HG02623 (cell line): ENCODE measurements around the gene KHDC3L.
A peak's percentile ranks its signal among the peaks of the same experiment; 100 is the strongest.

Experiments used
- ATAC-seq: cut with Tn5 transposase; IDR thresholded peaks from one replicate; pipeline ENCODE4 v1.9.1; 2021; ENCODE audit warnings: moderate library complexity; ENCODE audit not compliant: unreplicated experiment

KHDC3L gene, protein sequence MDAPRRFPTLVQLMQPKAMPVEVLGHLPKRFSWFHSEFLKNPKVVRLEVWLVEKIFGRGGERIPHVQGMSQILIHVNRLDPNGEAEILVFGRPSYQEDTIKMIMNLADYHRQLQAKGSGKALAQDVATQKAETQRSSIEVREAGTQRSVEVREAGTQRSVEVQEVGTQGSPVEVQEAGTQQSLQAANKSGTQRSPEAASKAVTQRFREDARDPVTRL

DNA sequence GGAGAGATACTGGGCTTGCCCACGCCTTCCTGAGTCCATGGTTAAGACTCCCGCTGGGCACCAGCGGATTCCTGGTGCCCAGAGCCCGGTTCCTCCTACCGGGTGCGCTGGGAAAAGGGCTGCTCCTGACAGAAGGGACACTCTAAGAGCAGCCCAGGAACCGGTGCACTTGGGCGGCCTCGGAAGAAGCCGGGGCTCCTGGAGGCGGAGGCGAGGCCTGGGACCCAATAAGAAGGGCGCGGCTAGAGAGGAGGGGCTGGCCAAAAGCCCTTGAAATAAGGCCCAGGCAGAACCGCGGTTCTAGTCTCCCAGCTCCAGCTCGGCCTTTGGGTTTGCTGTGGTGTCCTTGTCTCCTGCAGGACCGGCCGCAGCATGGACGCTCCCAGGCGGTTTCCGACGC is at the start of gene KHDC3L:
KHDC3L (plus strand) TSS at position 301 of the 400 bp plus-strand sequence; CDS start at position 373, 72 bp downstream.
- no peak for ATAC-seq

DNA sequence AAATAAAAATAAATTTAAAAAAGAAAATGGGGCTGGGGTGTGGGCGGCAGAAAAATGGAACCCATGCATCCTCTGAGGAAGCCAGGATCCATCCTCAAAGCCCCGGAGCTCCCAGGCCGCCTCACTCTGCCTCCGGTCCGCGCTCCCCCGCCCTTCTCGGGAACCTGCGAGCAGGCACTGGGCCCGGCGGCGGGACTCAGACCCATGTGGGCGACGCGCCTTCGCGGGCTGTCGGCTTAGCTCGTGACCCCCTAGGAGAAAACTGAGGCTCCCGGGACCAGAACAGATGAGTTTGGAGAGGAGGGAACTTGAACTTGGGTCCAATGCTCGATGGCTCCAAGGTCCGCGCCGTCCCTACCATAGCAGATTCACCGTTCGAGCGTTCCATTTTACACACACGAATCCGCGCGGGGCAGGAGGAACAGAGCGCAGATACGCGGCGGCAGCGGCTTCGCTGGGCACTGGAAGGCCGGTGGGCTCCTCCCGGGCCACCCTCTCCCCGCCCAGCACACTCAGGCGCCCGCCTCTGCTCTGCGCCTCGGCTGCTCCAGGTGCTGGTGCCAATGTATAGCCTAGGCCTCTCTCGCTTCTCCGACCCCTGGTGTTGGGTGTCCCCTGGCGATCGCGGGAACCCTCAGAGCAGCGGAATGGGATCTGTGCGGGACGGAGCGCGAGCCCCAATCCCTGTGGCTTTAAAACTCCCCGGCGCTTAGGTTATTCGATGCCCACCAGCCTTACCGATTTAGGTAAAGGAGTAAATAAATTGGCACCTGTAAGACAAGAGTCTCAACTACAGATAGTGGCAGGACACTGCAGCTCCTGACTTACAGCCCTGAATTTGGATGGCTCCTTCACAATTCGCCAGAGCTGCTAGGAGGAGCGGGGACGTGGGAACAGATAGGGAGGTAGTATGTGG is 47.6 kb upstream of the KHDC3L start:
- no peak for ATAC-seq

DNA sequence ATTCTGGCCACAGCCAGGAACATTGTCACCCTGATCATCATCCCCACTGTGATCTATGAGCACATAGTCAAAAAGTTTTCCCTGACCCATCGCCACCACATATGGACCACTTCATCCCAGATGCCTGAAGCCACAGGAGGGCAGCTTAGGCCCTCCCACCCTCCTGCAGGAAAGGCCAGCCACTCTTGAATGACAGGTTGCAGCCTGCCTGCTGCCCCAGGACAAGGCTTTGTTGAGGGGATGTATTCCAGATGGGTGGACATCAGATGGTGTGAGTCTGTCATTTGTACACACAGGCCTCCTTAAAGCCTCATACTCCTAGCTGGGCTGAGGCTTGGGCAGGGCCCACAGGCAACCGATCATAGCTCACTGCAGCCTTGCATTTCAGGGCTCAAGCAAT is 39.1 kb upstream of the KHDC3L start:
- ATAC-seq = no peak

DNA sequence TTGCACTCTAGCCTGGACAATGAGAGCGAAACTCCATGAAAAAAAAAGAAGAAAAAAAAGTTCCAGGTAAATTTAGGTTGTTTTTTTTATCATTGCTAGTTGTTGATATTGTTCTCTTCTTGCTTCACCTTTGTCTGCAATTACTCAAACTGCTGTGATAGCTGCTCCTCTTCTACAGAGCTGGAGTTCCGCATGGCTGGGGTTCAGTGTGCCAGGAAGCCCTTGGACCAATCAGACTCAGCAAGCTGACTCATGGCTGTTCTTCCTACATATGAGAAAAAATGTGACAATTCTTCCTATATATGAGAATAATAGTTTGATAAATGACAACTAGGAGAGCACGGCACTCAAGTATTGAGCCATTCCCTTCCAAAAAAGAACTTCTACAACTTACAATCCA is 36.8 kb upstream of the KHDC3L start:
- no peak for ATAC-seq

DNA sequence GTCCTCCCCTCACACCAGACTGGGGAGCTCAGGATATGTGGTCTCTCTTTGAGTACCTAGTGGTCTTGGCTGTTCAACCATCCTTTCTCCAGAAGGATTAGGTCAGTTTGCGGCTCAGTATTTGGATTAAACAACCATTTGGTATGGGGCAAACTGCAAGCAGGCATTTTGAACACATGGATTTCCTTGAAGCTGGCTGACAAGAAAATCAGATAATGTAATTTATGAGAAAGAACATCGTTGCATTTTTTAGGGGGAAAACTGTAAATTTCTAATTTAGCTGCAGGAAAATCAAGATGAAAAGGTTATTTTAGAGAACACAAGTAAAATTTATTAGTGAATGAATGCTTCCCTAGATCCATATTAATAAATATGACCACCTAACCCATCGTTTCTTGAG is 33.7 kb upstream of the KHDC3L start:
- ATAC-seq = no peak

DNA sequence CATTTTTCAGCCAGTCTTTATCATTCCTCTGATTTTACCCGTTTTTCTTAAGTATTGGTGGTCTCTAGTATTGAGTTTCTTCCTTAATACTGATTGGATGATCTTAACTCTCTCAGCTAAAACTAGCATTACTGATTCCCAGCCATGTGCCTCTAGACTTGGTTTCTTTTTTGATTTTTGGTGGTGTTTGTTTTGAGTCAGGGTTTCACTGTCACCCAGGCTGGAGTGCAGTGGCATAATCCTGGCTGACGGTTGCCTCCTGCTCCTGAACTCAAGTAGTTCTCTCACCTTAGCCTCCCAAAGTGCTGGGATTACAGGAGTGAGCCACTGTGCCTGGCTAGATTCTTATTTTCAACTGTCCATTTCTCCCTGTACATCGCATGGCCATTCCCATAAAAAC is 33.3 kb upstream of the KHDC3L start:
- peak; percentile 81 for ATAC-seq

DNA sequence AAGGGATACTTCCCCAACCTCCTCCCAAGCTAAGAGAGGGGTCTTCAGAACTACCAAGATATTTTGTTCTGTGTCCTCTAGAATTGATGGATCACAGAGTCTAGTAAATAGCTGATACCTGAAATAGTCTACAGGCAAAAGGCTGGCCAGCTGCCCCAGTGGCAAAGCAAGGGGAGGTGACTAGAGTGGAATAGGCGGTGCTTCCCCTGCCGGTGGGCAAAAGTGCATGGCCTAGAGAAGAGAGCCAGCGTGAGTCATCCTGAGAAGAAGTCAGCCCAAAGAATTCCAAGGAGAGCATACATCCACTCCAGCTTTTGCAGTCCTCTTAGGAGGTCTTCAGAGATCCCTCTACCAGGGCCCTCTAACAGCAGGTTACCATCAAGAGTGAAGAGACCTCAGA is 23.1 kb upstream of the KHDC3L start:
- no peak for ATAC-seq

DNA sequence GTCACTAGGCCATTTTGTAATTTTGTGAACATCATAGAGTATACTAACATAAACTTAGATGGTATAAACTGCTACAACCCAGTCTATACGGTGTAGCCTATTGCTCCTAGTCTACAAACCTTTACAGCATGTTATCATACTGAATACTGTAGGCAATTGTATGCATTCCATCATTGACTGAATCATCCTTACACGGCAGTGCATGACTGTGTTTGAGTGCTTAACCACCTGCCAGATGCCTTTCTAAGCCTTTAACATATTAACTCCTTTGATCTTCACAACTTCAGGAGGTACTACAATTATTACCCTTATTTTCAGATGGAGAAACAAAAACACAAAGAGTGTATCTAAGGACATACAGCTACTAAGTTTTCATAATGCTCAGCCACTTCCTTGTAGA is 22.4 kb upstream of the KHDC3L start:
- ATAC-seq = no peak

DNA sequence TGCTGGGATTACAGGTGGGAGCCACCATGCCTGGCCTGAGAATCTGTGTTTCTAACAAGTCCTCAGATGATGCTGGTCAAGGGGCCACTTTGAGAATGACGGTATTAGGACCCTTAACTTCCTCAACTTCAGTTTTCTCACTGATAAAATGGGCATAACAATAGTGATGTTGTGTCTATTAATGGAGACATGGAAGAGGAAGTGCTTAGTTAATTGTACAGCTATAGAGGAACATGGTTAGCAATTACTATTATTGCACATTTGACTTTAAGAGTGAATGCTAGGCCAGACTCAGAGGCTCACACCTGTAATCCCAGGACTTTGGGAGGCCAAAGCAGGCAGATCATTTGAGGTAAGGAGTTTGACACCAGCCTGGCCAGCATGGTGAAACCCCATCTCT is 21.1 kb upstream of the KHDC3L start:
- no peak for ATAC-seq

DNA sequence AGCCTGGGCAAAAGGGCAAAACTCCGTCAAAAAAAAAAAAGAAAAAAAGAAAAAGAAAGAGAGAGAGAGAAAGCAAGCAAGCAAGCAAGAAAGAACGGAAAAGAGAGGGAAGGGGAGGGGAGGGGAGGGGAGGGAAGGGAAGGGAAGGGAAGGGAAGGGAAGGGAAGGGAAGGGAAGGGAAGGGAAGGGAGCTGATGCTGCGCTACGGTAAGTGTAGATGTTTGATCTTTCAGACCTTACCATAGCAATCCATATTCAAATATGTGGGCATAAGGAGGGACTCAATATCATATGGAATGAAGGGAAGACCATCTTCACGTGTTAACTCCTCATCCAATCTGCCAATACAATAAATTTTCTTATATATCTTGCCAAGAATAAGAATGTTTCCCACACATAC is 20.3 kb upstream of the KHDC3L start:
- no peak for ATAC-seq

DNA sequence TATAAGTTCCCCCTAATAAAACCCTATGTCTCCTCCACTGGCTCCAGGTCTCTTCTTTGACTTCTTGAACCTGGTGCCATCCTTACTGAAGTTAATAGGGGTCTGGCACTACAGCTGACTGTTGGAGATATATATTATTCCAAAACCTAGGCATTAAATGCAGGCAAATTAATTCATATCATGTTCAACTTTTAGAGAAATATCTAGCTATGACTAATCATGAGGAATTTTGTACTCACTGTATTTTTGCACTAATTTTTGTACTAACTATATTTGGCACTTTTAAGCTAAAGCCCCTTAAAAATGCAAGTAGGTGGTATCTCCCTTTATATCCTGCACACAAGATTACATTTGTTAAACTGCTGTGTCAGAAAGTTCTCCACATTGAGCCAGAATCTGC is 19.3 kb upstream of the KHDC3L start:
- ATAC-seq = no peak

DNA sequence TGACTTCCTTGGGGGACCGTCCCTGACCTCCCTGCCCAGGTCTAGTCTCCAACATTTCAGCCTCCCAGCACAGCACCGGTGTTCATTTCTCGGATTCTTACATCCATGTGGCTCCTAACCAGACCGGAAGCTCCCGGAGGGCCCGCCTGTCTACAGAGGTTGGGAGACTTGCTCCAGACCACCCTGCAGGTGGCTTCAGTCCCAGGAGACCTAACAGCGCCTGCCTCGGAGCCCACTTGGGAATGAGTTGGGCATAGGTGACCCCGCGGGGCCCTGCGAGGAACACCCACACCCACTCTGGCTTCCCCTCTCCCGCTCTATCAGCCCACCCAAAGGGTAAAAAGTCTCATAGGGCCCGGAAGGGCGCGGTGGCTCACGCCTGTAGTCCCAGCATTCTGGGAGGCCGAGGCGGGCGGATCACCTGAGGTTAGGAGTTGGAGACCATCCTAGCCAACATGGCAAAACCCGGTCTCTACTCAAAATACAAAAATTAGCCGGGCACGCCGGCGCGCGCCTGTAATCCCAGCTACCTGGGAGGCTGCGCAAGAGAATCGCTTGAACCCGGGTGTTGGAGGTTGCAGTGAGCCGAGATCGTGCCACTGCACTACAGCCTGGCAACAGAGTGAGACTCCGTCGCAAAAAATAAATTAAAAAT is 13.8 kb upstream of the KHDC3L start:
- ATAC-seq = no peak

DNA sequence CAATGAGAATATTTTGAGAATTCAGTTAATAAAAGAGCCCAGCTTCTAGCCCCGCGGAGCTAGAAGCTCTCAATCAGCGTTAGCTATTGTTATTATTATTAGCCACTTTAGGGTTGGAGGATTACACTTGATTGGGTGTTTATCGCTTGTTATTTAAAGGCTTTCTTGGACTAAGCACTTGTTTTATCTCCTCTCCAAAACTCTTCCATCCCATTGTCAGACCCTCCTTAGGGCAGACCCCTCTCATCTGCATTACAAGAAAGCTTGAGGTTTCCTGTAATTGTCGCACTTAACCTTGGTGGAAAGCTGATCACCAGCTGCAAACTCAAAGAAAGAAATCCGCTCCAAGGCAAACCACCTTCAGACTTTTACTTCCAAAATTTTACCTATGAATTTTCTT is 13.1 kb upstream of the KHDC3L start:
- no peak for ATAC-seq

DNA sequence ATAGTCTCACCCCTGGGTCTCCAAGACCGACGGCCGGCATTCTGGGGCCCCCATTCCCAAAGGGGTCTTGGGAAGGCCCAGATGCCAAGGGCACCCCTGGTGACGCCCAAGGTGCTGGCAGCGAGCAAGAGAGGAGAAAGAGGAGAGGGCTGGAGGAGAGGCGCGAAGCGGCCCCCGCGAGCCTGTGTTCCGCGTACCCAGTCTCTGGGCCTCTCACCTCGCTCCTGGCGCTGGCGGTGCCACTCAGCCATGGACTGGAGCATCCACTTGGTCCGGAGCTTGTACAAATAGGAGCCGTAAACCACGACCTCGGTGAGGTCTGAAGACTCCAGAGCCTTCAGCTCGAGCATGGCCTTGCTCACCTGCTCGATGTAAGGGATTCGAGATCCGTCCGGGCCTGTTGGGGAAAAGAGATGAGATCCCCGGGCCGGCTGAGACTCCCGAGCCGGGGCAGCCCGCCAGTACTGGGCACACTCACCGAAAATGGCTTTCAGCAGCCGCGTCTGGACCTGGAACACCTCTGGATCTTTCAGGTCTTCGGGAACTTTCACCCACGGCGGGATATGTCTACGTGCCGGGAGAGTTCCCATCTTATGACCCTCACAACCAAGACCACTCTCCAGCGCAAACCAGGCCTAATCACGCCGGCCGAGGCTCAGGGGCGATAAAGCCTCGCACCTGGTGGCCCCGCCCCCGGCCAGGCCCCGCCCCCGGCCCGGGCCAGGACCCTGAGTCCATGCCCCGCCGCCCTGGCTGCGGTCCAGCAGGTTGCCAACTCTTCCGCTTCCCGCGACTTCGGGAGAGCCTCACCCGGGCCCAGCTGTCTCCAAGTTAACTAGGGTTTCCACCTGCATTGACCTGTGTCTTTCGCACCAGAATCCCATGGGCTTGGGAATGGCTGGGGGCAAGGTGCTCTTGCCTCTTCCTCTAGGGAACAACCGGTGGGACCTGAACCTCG is 8.5 kb upstream of the KHDC3L start, which contains the start of gene DPPA5:
DPPA5 (minus strand) TSS at position 641 of the 958 bp plus-strand sequence; CDS start at position 590, 51 bp downstream.
- ATAC-seq = no peak

DNA sequence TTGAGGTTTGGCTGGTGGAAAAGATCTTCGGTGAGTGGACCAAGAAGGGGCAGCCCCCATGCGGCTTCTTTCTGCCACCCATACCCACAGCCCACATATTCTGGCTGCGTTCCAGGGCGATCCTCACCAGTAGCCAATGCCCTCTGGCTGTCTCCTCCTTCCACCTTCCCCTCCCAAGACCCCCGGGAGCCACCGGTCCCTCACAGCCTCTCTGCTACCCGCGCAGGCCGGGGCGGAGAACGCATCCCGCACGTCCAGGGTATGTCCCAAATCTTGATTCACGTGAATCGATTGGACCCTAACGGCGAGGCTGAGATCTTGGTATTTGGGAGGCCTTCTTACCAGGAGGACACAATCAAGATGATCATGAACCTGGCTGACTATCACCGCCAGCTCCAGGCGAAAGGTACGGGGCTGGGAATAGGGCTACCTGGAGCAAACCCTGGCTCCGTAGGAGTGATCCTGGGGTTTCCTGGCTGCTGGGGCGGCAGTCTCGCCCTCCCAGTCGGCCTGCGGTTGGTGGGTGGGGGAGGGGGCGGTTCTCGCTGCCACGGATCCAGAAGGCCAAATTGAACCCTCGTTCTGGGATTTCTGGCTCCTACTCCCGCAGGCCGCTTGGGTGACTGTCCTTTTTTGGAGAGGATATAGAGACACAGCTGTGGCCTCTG is 545 bp downstream of the KHDC3L start:
- no peak for ATAC-seq

DNA sequence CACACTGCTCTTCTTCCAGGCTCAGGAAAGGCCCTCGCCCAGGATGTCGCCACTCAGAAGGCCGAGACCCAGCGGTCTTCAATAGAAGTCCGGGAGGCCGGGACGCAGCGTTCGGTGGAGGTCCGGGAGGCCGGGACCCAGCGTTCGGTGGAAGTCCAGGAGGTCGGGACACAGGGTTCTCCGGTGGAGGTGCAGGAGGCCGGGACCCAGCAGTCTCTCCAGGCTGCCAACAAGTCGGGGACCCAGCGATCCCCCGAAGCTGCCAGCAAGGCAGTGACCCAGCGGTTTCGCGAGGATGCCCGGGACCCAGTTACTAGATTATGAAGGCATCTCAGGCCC is 1.0 kb downstream of the KHDC3L start:
- no peak for ATAC-seq

DNA sequence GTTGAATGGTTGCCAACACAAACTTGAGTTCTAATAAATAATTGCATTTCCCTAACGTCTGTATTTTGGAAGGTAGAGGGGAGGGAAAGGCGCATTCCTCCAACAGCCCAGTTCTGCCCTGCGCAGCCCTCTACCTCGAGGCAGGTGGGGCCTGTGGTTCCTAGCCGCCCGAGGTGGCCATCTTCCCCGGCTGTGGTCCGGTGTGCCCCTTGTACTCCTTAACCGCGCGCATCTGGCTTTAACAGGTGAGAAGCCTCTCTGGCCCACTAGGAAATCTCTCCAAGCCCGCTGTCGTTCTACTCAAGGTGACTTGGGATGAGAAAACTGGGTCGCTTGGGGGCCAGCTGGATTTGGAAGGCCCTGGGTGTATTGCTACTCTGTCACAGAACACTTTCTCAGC is 1.7 kb downstream of the KHDC3L start:
- ATAC-seq = no peak

DNA sequence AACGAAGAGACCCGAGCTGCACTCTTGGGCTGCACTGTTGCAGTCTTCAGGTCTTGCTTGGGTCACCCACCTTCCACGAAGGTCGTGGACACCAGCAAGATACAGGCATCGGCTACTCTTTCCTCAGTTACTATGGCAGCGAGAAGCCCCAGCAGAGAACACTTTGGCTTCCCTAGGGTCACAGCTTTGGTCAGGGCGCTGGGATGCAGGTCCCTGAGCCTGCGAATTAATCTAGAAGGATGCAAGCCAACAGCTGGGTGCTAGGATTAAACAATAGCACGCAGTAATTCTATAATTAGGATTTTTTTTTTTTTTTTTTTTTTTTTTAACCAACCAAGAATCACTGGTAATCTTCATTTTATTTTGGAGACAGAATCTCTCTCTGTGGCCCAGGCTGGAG is 2.1 kb downstream of the KHDC3L start:
- no peak for ATAC-seq

DNA sequence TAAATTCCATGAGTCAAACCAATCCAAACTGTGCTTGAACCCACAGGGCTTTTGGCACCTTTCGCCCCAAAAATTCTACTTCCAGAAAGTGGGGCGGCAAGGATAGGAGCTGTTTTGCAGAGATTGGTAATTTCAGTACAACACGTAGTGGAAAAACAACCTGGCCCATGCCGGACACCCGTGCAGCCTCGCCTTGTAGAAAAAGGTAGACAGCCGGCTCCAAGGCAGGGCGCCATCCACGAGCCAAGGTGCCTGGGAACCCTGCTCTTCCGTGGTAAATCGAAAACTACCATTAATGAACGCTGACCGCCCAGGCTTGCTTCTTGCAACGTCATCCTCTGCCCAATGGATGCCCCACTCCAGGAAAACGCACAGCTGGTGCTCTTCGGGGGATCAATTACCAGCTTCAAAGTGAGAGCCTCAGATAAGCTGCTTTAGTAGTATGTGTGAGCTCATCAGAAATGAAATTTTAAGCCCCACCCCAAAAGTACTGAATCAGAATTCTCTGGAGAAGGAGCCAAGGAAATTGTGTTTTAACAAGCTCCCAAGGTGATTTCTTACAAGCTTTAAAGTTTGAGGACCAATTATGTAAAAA is 5.4 kb downstream of the KHDC3L start:
- ATAC-seq = no peak

DNA sequence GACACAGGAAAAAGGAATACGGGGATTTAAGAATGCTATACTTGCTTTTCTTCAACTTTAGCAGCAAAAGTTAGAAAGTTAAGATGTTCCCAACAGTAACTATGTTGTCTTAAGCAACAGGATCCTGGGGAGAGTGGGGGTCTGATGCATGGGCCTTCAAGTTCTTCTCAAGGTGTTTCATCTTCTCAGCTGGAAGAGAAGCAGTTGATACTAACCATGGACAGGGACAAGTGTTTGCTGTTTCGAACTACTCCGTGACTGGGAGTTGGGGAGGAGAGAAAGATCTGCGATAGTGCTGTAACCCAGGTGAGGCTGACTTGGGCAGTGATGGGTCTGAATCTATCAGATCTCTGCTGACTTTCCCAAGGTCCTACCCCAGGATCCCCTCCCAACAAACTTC is 6.2 kb downstream of the KHDC3L start:
- ATAC-seq = no peak
